Smooth muscle cell (in vitro differentiated cells): ENCODE results near the gene HAAO. TPM values are rescaled to one million over a fixed set of nuclear protein-coding genes. Genes with fewer than 3 reads are reported as not detected.
A peak's percentile ranks its signal among the peaks of the same experiment; 100 is the strongest.

Experiments used
- DNase-seq: peaks from one replicate; lab custom pipeline; 2025; ENCODE audit not compliant: unreplicated experiment; lab: John Stamatoyannopoulos, UW
- H2AFZ ChIP-seq: fragments of 200-600 bp; sonication (generic); 2 replicates; pipeline ENCODE4 v1.6.0; 2016; ENCODE audit warnings: antibody characterized with exemption, low read depth, mild to moderate bottlenecking
- H3F3A ChIP-seq: fragments of 200-600 bp; sonication (generic); 2 replicates; pipeline ENCODE4 v1.6.0; 2017; ENCODE audit warnings: antibody characterized with exemption, low read depth
- H3K27ac ChIP-seq: fragments of 200-600 bp; sonication (generic); 2 replicates; pipeline ENCODE4 v1.5.1; 2016; ENCODE audit warnings: low read depth, mild to moderate bottlenecking
- H3K27me3 ChIP-seq: fragments of 200-600 bp; sonication (generic); 2 replicates; pipeline ENCODE4 v1.6.1; 2016; ENCODE audit warnings: low read depth, mild to moderate bottlenecking
- H3K36me3 ChIP-seq: fragments of 200-600 bp; sonication (generic); 2 replicates; pipeline ENCODE4 v1.5.1; 2016; ENCODE audit warnings: low read depth
- H3K4me1 ChIP-seq: fragments of 200-600 bp; sonication (generic); 2 replicates; pipeline ENCODE4 v1.5.1; 2016; ENCODE audit warnings: low read depth
- H3K4me2 ChIP-seq: fragments of 200-600 bp; sonication (generic); 2 replicates; pipeline ENCODE4 v1.6.0; 2016; ENCODE audit warnings: mild to moderate bottlenecking
- H3K4me3 ChIP-seq: fragments of 200-600 bp; sonication (generic); 2 replicates; pipeline ENCODE4 v1.5.1; 2016; ENCODE audit warnings: mild to moderate bottlenecking
- H3K79me2 ChIP-seq: fragments of 200-600 bp; sonication (generic); 2 replicates; pipeline ENCODE4 v1.6.0; 2016; ENCODE audit warnings: low read depth, mild to moderate bottlenecking
- H3K9ac ChIP-seq: fragments of 200-600 bp; sonication (generic); 2 replicates; pipeline ENCODE4 v1.6.0; 2016; ENCODE audit warnings: low read depth
- H3K9me3 ChIP-seq: fragments of 200-600 bp; sonication (generic); replicated peaks from 2 replicates; pipeline ENCODE4 v1.5.1; 2016; ENCODE audit warnings: low read depth
- H4K20me1 ChIP-seq: fragments of 200-600 bp; sonication (generic); 2 replicates; pipeline ENCODE4 v1.6.0; 2016; ENCODE audit warnings: low read depth
- WGBS: methylation state at CpG from one replicate; pipeline ENCODE4 v1.1.7; 2016; ENCODE audit warnings: low lambda C conversion rate; 5-methylcytosine and 5-hydroxymethylcytosine counted together
- polyA plus RNA-seq: library from polyadenylated mRNA; unstranded; fragments of >200 nt; fragmentation: Nextera tagmentation; extraction: Ambion mirVana; gene quantifications from 2 replicates; pipeline ENCODE4 v1.2.1, GENCODE V29; 2016
- total RNA-seq: library from RNA; depleted of rRNA; stranded (reverse); fragments of >200 nt; gene quantifications from 2 replicates; pipeline ENCODE4 v1.2.3, GENCODE V29; 2014
- TF ChIP-seq, protein P1 (sequence below): fragments of 200-600 bp; sonication (generic); IDR thresholded peaks from 2 replicates; pipeline ENCODE4 v1.5.1; 2017; ENCODE audit warnings: borderline replicate concordance, mild to moderate bottlenecking, antibody characterized with exemption; ENCODE audit not compliant: insufficient read depth, poor library complexity, severe bottlenecking

Gene HAAO
- total and polyA plus RNA-seq, 2 experiments from 2014 or later, result 4.5 to 10.3 TPM

DNA sequence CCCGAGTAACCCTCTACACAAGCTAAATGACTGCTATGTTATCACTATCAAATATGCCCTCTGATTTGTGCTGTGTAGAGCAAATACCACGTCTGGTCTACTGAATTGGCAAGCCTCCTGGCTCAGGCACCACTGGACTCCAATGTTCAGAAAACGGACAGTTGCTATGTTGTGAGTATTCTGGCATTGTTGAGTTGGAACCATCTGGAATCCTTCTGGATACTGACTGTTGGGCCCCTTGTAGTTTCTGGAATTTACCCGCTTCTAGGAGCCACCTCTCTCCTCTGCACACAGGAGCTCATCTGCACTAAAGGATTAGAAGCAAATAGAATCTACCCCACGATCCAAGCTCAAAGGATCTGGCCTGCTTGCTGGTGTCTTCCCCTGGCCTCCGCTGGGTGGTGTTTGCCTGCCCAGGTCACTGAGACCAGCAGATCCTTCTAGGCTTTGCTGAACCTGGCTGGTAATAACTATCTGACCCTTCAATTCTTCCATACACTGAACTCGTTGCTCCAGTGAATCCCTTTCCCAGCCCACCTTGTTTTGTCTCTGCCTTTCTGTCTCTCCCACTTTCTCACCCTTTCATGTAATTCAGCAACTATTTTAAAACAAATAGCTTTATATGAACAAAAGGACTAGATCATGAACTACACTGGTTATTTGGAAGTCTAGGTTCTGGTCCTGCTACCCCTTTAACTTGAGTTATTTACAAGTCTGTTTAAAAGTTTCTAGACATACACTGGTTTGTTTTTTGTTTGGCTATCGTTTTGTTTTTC lies 2.1 kb upstream of the HAAO start:
- H3K4me1 ChIP-seq, result peaks cover 11% of the 10 kb centered on the region
- H2AFZ ChIP-seq, result no peak overlapping the region
- H3K4me3 ChIP-seq, result peak overlapping the region; percentile 61
- 57% methylated on average over 8 of the region's 8 CpGs for WGBS
- H3F3A ChIP-seq, result peaks cover 13% of the 10 kb centered on the region
- no peaks in the 10 kb centered on the region for H3K27me3 ChIP-seq
- peak overlapping the region; percentile 91 for H3K4me2 ChIP-seq
- H4K20me1 ChIP-seq, result no peaks in the 10 kb centered on the region
- H3K9ac ChIP-seq, result no peak overlapping the region
- no peaks in the 10 kb centered on the region for H3K9me3 ChIP-seq
- no peak for DNase-seq
- peaks cover 5% of the 10 kb centered on the region for H3K79me2 ChIP-seq
- TF ChIP-seq, protein P1, sequence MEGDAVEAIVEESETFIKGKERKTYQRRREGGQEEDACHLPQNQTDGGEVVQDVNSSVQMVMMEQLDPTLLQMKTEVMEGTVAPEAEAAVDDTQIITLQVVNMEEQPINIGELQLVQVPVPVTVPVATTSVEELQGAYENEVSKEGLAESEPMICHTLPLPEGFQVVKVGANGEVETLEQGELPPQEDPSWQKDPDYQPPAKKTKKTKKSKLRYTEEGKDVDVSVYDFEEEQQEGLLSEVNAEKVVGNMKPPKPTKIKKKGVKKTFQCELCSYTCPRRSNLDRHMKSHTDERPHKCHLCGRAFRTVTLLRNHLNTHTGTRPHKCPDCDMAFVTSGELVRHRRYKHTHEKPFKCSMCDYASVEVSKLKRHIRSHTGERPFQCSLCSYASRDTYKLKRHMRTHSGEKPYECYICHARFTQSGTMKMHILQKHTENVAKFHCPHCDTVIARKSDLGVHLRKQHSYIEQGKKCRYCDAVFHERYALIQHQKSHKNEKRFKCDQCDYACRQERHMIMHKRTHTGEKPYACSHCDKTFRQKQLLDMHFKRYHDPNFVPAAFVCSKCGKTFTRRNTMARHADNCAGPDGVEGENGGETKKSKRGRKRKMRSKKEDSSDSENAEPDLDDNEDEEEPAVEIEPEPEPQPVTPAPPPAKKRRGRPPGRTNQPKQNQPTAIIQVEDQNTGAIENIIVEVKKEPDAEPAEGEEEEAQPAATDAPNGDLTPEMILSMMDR, result peak; percentile 8
- no peaks in the 10 kb centered on the region for H3K36me3 ChIP-seq
- peak overlapping the region; percentile 80 for H3K27ac ChIP-seq

DNA sequence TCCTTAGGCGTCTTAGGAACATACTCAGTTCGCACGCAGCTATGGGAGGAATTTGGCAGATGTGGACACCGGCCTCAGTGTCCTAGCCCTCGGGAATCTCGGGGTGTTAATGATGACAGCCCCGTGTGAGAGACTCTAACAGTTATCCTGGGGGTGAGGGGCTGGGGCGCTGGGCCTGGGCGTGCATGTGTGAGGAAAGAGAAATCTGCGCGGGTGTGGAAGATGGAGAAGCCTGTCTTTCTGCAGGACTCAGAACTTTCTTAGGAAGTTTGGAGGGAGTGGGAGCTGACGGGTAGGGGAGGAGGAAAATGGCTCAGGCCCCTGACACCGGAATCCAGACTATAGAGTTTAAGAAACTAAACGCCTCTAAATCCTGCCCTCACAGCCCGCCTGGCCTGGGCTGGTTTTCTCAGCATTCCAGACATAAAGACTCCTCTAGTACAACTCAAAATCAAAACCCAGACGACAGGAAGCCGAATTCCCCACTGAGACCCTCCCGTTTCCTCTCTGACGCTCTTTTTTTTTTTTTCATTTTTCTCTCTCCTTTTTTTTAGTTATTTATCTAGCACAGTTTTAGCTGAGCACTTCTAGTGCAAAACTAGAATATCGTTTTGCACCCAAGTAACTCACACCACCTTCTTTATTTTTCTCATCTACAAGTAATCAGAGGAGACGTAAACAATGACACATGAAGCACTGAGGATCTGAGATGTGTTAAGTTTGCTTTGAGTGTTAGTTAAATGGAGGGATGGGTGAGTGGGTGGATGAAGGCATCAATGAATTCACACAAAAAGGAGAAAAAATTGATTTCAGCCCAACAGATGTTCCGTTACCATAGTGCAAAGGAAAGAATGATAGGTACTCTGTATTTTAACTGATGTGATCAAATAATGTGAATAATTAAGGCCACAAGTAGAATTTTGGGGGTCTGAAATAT lies 1.2 kb upstream of the HAAO start:
- peaks cover 11% of the 10 kb centered on the region for H3K4me1 ChIP-seq
- H3F3A ChIP-seq, result peaks cover 13% of the 10 kb centered on the region
- H4K20me1 ChIP-seq, result no peaks in the 10 kb centered on the region
- H3K4me2 ChIP-seq, result peak overlapping the region; percentile 91
- peak overlapping the region; percentile 61 for H3K4me3 ChIP-seq
- peaks cover 5% of the 10 kb centered on the region for H3K79me2 ChIP-seq
- H2AFZ ChIP-seq, result peak overlapping the region; percentile 56
- DNase-seq, result no peak
- H3K27ac ChIP-seq, result peak overlapping the region; percentile 80
- no peaks in the 10 kb centered on the region for H3K36me3 ChIP-seq
- H3K27me3 ChIP-seq, result no peaks in the 10 kb centered on the region
- 9% methylated on average over 22 of the region's 22 CpGs for WGBS
- H3K9me3 ChIP-seq, result no peaks in the 10 kb centered on the region
- peak overlapping the region; percentile 73 for H3K9ac ChIP-seq
- TF ChIP-seq, protein P1, result no peak

DNA sequence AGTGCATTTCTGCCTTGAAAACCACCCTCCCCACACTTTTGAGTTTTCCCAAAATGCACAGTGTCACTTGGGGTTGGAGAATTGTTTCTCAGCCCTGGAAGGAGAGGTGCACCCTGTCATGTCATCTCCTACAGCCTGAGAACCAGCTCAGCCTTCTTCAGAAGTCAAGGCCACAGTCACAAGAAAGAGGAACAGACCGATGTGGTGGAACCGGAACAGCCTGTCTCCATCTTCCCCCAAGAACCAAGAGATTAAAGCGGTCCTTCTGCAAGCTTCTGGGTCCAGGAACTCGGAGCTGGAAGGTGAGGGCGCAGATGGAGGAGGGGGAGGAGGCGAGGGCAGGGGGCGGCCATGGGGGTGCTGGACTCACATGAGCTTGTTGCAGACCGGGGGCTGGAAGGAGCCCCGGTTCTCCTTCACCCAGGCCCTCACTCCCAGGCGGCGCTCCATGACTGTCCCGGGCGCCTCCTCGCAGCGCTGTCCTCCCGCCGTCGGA lies 248 bp downstream of the HAAO start:
- H3F3A ChIP-seq, result peaks cover 13% of the 10 kb centered on the region
- H3K4me1 ChIP-seq, result peaks cover 11% of the 10 kb centered on the region
- H3K36me3 ChIP-seq, result no peaks in the 10 kb centered on the region
- no peaks in the 10 kb centered on the region for H4K20me1 ChIP-seq
- TF ChIP-seq, protein P1, result no peak
- peak overlapping the region; percentile 73 for H3K9ac ChIP-seq
- peak overlapping the region; percentile 91 for H3K4me2 ChIP-seq
- peak overlapping the region; percentile 56 for H2AFZ ChIP-seq
- H3K4me3 ChIP-seq, result peak overlapping the region; percentile 61
- peak overlapping the region; percentile 80 for H3K27ac ChIP-seq
- no peaks in the 10 kb centered on the region for H3K9me3 ChIP-seq
- H3K27me3 ChIP-seq, result no peaks in the 10 kb centered on the region
- no peak for DNase-seq
- peaks cover 5% of the 10 kb centered on the region for H3K79me2 ChIP-seq
- 13% methylated on average over 10 of the region's 18 CpGs for WGBS
